WTC11 (cell line): ENCODE data around the gene TOM1L2. TPM values are rescaled to one million over a fixed set of nuclear protein-coding genes. Genes with fewer than 3 reads are reported as not detected.

Source experiments
- ATAC-seq: fragments of 200-7000 bp; cut with Tn5 transposase; 2 replicates; pipeline ENCODE4 v1.10.0; 2021; ENCODE audit warnings: mild to moderate bottlenecking, moderate library complexity
- CTCF ChIA-PET: fragments of 300-600 bp; sonication (Branson Sonifier 250); formaldehyde crosslinking; loops from one replicate; lab custom pipeline; 2021; ENCODE audit warnings: antibody characterized with exemption; lab: Charles Lee
- POLR2A ChIA-PET: fragments of 350-600 bp; sonication (Branson Sonifier 250); formaldehyde crosslinking; loops from one replicate; lab custom pipeline; 2021; ENCODE audit warnings: antibody characterized with exemption; lab: Charles Lee
- DNase-seq: peaks from one replicate; pipeline ENCODE4 v3.0.0; 2021; ENCODE audit warnings: low spot score
- H3K27ac Mint-ChIP-seq: 2 replicates; pipeline ENCODE4 v1.8.0; 2021; ENCODE audit warnings: mixed read lengths
- H3K27me3 Mint-ChIP-seq: 2 replicates; pipeline ENCODE4 v1.8.0; 2021; ENCODE audit warnings: low read depth, mild to moderate bottlenecking, moderate library complexity, mixed read lengths
- H3K36me3 Mint-ChIP-seq: 2 replicates; pipeline ENCODE4 v1.8.0; 2021; ENCODE audit warnings: mixed read lengths
- H3K4me1 Mint-ChIP-seq: 2 replicates; pipeline ENCODE4 v1.8.0; 2022; ENCODE audit warnings: mixed read lengths
- H3K4me3 Mint-ChIP-seq: 2 replicates; pipeline ENCODE4 v1.8.0; 2021; ENCODE audit warnings: mild to moderate bottlenecking, moderate library complexity, mixed read lengths
- H3K9me3 Mint-ChIP-seq: 2 replicates; pipeline ENCODE4 v1.8.0; 2021; ENCODE audit warnings: mixed read lengths
- AR ChIP-seq: fragments of 250-450 bp; sonication (Bioruptor Pico); IDR thresholded peaks from 2 replicates; pipeline ENCODE4 v1.9.0; 2021; ENCODE audit warnings: mild to moderate bottlenecking
- ELF4 ChIP-seq: sonication (generic); formaldehyde crosslinking; IDR thresholded peaks from 2 replicates; pipeline ENCODE4 v1.8.1; 2022; ENCODE audit warnings: low read depth, mild to moderate bottlenecking, moderate library complexity, missing genetic modification reagents
- EMX1 ChIP-seq: fragments of 250-450 bp; sonication (Bioruptor Pico); IDR thresholded peaks from 2 replicates; pipeline ENCODE4 v1.8.0; 2021; ENCODE audit warnings: mild to moderate bottlenecking
- ETV6 ChIP-seq: sonication (generic); formaldehyde crosslinking; IDR thresholded peaks from 2 replicates; pipeline ENCODE4 v1.8.1; 2022; ENCODE audit warnings: mild to moderate bottlenecking, missing genetic modification reagents
- GABPB1 ChIP-seq: sonication (generic); formaldehyde crosslinking; IDR thresholded peaks from 2 replicates; pipeline ENCODE4 v1.8.1; 2023; ENCODE audit warnings: mild to moderate bottlenecking, missing genetic modification reagents
- GRHL2 ChIP-seq: fragments of 250-450 bp; sonication (Bioruptor Pico); IDR thresholded peaks from 2 replicates; pipeline ENCODE4 v1.8.0; 2022; ENCODE audit warnings: mild to moderate bottlenecking, moderate library complexity; ENCODE audit not compliant: insufficient replicate concordance, severe bottlenecking
- GTF2I ChIP-seq: fragments of 250-450 bp; sonication (Bioruptor Pico); conservative IDR thresholded peaks from 2 replicates; pipeline ENCODE4 v1.4.0; 2021; ENCODE audit warnings: mild to moderate bottlenecking
- HMGA2 ChIP-seq: fragments of 250-450 bp; sonication (Bioruptor Pico); IDR thresholded peaks from 2 replicates; pipeline ENCODE4 v1.4.0; 2021; ENCODE audit warnings: mild to moderate bottlenecking, moderate library complexity
- MLX ChIP-seq: sonication (generic); formaldehyde crosslinking; IDR thresholded peaks from 2 replicates; pipeline ENCODE4 v1.8.1; 2023; ENCODE audit warnings: mild to moderate bottlenecking, missing genetic modification reagents, moderate library complexity
- MXD4 ChIP-seq: fragments of 250-450 bp; sonication (Bioruptor Pico); IDR thresholded peaks from 2 replicates; pipeline ENCODE4 v1.8.0; 2021; ENCODE audit warnings: mild to moderate bottlenecking, moderate library complexity, borderline replicate concordance
- MYBL2 ChIP-seq: sonication (generic); formaldehyde crosslinking; IDR thresholded peaks from 2 replicates; pipeline ENCODE4 v1.8.1; 2023; ENCODE audit warnings: mild to moderate bottlenecking, moderate library complexity, missing genetic modification reagents
- NFYB ChIP-seq: sonication (generic); formaldehyde crosslinking; conservative IDR thresholded peaks from 2 replicates; pipeline ENCODE4 v1.8.0; 2022; ENCODE audit warnings: low read depth, missing genetic modification reagents
- NR2C2 ChIP-seq: sonication (generic); formaldehyde crosslinking; IDR thresholded peaks from 2 replicates; pipeline ENCODE4 v1.8.0; 2022; ENCODE audit warnings: mild to moderate bottlenecking, missing genetic modification reagents
- OVOL2 ChIP-seq: fragments of 250-450 bp; sonication (Bioruptor Pico); IDR thresholded peaks from 2 replicates; pipeline ENCODE4 v1.9.0; 2021; ENCODE audit warnings: mild to moderate bottlenecking, borderline replicate concordance
- PRRX2 ChIP-seq: fragments of 250-450 bp; sonication (Bioruptor Pico); IDR thresholded peaks from 2 replicates; pipeline ENCODE4 v1.8.0; 2021; ENCODE audit warnings: mild to moderate bottlenecking
- RELA ChIP-seq: sonication (generic); formaldehyde crosslinking; IDR thresholded peaks from 2 replicates; pipeline ENCODE4 v1.8.1; 2022; ENCODE audit warnings: missing genetic modification reagents, mild to moderate bottlenecking, borderline replicate concordance
- RORB ChIP-seq: fragments of 250-450 bp; sonication (Bioruptor Pico); IDR thresholded peaks from 2 replicates; pipeline ENCODE4 v1.9.0; 2021; ENCODE audit warnings: mild to moderate bottlenecking
- STAT6 ChIP-seq: sonication (generic); formaldehyde crosslinking; conservative IDR thresholded peaks from 2 replicates; pipeline ENCODE4 v1.8.1; 2023; ENCODE audit warnings: mild to moderate bottlenecking, low read depth, missing genetic modification reagents, moderate library complexity
- TEAD4 ChIP-seq: sonication (generic); formaldehyde crosslinking; IDR thresholded peaks from 2 replicates; pipeline ENCODE4 v1.8.0; 2022; ENCODE audit warnings: mild to moderate bottlenecking, missing genetic modification reagents
- TP53 ChIP-seq: sonication (generic); formaldehyde crosslinking; IDR thresholded peaks from 2 replicates; pipeline ENCODE4 v1.8.1; 2023; ENCODE audit warnings: mild to moderate bottlenecking, missing genetic modification reagents
- ZBTB21 ChIP-seq: sonication (generic); formaldehyde crosslinking; IDR thresholded peaks from 2 replicates; pipeline ENCODE4 v1.8.1; 2023; ENCODE audit warnings: mild to moderate bottlenecking, missing genetic modification reagents, borderline replicate concordance
- ZNF121 ChIP-seq: sonication (generic); formaldehyde crosslinking; IDR thresholded peaks from 2 replicates; pipeline ENCODE4 v1.8.0; 2023; ENCODE audit warnings: missing genetic modification reagents
- ZNF138 ChIP-seq: sonication (generic); formaldehyde crosslinking; conservative IDR thresholded peaks from 2 replicates; pipeline ENCODE4 v1.8.1; 2022; ENCODE audit warnings: mild to moderate bottlenecking, moderate library complexity, missing genetic modification reagents
- ZNF317 ChIP-seq: sonication (generic); formaldehyde crosslinking; IDR thresholded peaks from 2 replicates; pipeline ENCODE4 v1.8.1; 2023; ENCODE audit warnings: low read depth, mild to moderate bottlenecking, moderate library complexity, missing genetic modification reagents, borderline replicate concordance
- ZNF396 ChIP-seq: fragments of 250-450 bp; sonication (Bioruptor Pico); IDR thresholded peaks from 2 replicates; pipeline ENCODE4 v1.8.0; 2021; ENCODE audit warnings: mild to moderate bottlenecking, moderate library complexity, borderline replicate concordance
- ZSCAN18 ChIP-seq: fragments of 250-450 bp; sonication (Bioruptor Pico); IDR thresholded peaks from 2 replicates; pipeline ENCODE4 v2.1.2; 2022; ENCODE audit warnings: mild to moderate bottlenecking, moderate library complexity
- total RNA-seq: library from RNA; stranded (reverse); gene quantifications from 3 replicates; pipeline ENCODE4 v1.2.3, GENCODE V29; 2021

Gene TOM1L2
- total RNA-seq, 1 experiment from 2014 or later = 6.4 TPM

- TF ChIP-seq EMX1 (no peak), TP53 (no peak), ZSCAN18 (CRISPR knock-in tag) (no peak), OVOL2 (CRISPR knock-in tag) (no peak), AR (CRISPR knock-in tag) (no peak), NR2C2 (CRISPR knock-in tag) (no peak), ZNF138 (CRISPR knock-in tag) (no peak), TEAD4 (no peak), STAT6 (CRISPR knock-in tag) (no peak), RELA (CRISPR knock-in tag) (no peak), ELF4 (CRISPR knock-in tag) (no peak), HMGA2 (CRISPR knock-in tag) (no peak), GRHL2 (no peak), MXD4 (CRISPR knock-in tag) (no peak)
- H3K4me3 Mint-ChIP-seq = no peak overlapping the region
- peaks cover 3% of the 10 kb centered on the region; the same call in 1 of the 2 replicates for H3K4me1 Mint-ChIP-seq
- no peak overlapping the region for H3K27ac Mint-ChIP-seq
- ATAC-seq = no peak
- H3K36me3 Mint-ChIP-seq = no peaks in the 10 kb centered on the region
- H3K27me3 Mint-ChIP-seq = no peaks in the 10 kb centered on the region; the same call in 1 of the 2 replicates
- CTCF ChIA-PET = interaction anchor here (0.6 to 3.1 kb wide), 10 partner anchors 9 to 75 kb away, joined by 3 to 16 read pairs (median 4); no protein-coding TSS in a partner anchor
- H3K9me3 Mint-ChIP-seq = no peaks in the 10 kb centered on the region
- no peak for DNase-seq
- POLR2A ChIA-PET = no interaction called here
Observed at GRCh38 chr17:17935321-17936271, 36.6 kb downstream of the TOM1L2 start.

DNA sequence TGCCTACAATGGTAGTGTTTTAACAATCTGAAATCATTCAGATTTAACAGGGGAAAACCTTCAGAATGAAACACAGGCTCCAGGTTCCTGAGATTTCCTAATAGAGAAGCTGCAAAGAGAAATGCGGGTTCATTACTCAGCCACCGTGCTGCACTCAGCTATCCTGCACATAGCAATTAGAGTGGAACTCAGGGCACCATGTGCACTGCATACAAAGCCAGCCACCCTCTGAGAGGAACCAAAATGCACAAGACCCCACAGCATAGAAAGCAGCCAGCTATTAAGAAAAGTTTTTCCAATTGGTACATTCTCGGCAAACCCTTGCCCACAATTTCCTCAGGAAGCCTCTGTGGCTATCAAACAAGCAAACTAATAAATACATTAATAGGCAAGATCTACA, 37.4 kb downstream of the TOM1L2 start:
- Mint-ChIP-seq H3K4me3 (no peak overlapping the region), H3K9me3 (no peaks in the 10 kb centered on the region), H3K27me3 (no peaks in the 10 kb centered on the region; the same call in 1 of the 2 replicates), H3K27ac (no peak overlapping the region), H3K36me3 (no peaks in the 10 kb centered on the region), H3K4me1 (no peaks in the 10 kb centered on the region)
- ATAC-seq = no peak
- no peak for DNase-seq
- ChIA-PET POLR2A (no interaction called here), CTCF (interaction anchor here (1.2 to 3.1 kb wide), 5 partner anchors 16 to 75 kb away, joined by 3 to 16 read pairs (median 4); no protein-coding TSS in a partner anchor)
- TF ChIP-seq ZSCAN18 (CRISPR knock-in tag) (no peak), GTF2I (CRISPR knock-in tag) (no peak), MLX (no peak), ZNF317 (no peak), ZBTB21 (CRISPR knock-in tag) (no peak), RORB (CRISPR knock-in tag) (no peak), ZNF396 (CRISPR knock-in tag) (no peak), ETV6 (no peak), MYBL2 (CRISPR knock-in tag) (no peak), PRRX2 (no peak), GABPB1 (CRISPR knock-in tag) (no peak), ZNF121 (CRISPR knock-in tag) (no peak), MXD4 (CRISPR knock-in tag) (no peak), NFYB (CRISPR knock-in tag) (no peak)
